Fibroblast of mammary gland (primary cell): ENCODE data around the gene SLC6A8.

ENCODE experiments used
- DNase-seq: peaks from one replicate; pipeline ENCODE4 v3.0.0-alpha.2; 2010; ENCODE audit warnings: low read depth
- H3K4me3 ChIP-seq: 2 replicates; pipeline ENCODE4 v1.5.1; 2011; ENCODE audit warnings: low read depth, mild to moderate bottlenecking, low read length, moderate library complexity; ENCODE audit not compliant: control insufficient read depth
- TF ChIP-seq, protein P1 (sequence below): conservative IDR thresholded peaks from 2 replicates; pipeline ENCODE4 v1.5.1; 2011; ENCODE audit warnings: low read depth, low read length, inconsistent platforms; ENCODE audit not compliant: control insufficient read depth, insufficient read depth

The SLC6A8 gene

DNA sequence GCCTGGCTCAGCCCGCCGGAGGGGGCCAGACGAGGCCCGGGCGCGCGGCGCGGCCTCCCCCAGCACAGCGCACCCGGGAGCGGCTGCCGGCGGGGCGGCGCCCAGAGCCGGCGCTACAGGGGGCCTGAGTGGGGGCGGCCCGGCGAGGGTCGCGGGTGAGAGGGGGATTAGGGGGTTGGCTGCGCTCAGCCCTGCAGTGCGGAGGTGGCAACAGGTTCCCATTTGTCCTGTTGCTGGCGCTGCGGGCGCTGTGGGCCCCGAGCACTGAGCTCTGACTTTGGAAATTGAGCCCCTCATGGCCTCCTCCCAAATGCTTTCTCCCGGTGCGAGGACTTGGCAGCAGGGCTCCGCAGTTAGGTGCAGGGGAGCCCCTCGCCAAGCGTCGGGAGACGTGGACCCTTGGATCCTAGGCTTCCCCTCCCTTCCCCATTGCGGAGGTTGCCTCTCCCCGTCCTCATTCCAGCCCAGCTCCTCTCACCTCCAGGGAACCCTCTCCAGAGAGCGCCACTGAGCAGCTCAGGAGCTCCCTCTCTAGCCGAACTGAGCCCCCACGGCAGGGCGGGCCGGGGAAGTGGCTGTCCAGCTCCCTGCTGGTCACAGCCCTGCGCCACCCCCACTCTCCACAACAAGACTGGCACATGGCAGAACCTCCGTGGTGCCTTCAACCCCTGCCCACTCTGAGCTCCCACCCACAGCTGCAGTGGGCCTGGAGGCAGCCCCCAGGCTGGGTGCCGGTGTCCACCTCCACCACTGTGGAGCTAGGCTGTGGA is 43.2 kb upstream of the SLC6A8 start:
- TF ChIP-seq, protein P1, sequence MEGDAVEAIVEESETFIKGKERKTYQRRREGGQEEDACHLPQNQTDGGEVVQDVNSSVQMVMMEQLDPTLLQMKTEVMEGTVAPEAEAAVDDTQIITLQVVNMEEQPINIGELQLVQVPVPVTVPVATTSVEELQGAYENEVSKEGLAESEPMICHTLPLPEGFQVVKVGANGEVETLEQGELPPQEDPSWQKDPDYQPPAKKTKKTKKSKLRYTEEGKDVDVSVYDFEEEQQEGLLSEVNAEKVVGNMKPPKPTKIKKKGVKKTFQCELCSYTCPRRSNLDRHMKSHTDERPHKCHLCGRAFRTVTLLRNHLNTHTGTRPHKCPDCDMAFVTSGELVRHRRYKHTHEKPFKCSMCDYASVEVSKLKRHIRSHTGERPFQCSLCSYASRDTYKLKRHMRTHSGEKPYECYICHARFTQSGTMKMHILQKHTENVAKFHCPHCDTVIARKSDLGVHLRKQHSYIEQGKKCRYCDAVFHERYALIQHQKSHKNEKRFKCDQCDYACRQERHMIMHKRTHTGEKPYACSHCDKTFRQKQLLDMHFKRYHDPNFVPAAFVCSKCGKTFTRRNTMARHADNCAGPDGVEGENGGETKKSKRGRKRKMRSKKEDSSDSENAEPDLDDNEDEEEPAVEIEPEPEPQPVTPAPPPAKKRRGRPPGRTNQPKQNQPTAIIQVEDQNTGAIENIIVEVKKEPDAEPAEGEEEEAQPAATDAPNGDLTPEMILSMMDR = no peak
- DNase-seq = no peak
- H3K4me3 ChIP-seq = no peak overlapping the region

DNA sequence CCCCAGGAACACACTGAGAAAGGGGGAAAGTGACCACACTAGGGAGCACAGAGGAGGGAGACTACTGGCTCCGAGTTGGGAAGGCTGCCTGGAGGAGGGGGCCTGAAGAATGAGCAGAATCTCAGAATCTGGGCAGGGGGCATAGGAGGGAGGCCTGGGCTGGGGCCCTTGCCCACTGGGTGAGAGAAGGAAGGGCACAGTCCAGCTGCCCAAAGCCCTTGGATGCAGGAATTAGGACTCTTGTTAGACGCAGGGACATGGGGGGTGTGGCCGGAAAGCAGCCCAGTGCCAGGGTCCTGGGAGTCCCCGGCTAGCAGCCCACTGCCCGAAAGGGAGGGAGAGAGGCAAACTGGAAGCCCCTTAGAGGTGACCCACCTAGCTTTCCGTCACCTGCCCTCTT is 42.6 kb upstream of the SLC6A8 start:
- no peak for DNase-seq
- TF ChIP-seq, protein P1 = no peak

DNA sequence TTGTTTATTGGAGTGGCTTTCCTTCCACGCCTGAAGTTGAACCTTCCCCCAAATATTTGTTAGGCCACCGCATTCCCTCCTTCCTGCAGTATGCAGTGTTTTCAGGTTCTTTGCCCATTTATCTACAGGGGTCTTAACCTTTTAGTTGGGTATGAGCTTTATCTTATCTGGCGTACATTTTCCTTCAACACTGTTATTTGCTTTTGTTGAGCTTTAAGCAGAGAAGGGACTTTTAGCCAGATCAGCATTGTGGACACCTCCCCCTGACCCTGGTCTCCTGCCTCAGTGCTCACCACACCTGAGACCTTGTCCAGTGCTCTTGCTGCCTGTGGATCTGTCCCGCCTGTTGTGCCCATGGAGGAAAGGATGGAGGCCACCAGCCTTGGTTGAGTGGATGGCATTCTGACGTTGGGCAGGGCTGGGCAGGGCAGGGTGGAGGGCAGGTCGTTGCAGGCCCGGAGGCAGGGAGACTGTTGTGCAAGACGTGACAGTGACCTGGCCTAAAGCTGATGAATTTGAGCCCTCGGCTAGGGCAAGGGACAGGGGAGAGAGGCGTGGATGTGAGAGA is 41.7 kb upstream of the SLC6A8 start:
- TF ChIP-seq, protein P1 = no peak
- H3K4me3 ChIP-seq = no peak overlapping the region
- no peak for DNase-seq

More for the DNA sequence above, 42.6 kb upstream of the SLC6A8 start:
- H3K4me3 ChIP-seq = no peak overlapping the region

DNA sequence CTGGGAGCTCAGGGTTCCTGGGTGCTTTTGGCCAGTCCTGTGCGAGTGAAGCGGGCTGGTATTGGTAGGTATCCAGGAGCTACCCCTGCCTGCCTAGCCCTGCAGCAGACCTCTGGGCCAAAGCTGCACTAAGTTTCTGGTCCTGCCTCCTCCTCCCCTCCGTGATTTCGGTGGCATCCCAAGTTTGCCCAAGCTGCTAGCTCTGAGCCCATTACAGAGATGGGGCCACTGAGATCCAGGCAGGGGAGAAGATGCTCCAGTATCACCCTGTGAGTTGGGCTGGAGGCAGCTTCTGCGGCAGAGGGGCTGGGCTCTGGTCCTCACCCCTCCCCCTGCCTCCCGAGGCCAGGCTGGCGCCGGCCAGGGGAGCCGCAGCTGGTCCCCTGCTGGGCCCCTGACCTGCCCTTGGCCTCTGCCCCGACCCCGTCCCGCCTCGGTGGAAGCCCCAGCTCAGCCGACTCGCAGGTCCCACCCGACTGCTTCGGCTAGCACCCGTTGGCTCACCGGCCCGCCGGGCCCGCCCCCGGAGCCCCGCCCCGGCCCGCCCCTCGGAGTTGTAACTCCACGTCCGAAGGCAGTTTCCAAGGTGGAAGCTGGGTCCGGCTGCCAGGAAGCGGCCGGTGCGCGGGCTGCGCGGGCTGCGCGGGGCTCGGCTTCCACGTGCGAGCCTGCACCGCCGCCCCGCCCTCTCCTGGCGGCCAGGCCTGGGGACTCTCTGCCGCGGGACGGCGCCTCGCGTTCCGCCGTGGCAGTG is 40.9 kb upstream of the SLC6A8 start, which contains the start of gene DUSP9:
Gene DUSP9 (plus strand): TSS at position 584 of the 754 bp plus-strand sequence. CDS start 751 bp downstream, outside the sequence.
- peak; percentile 2 for DNase-seq
- no peak within 1 kb of the TSS for H3K4me3 ChIP-seq
- TF ChIP-seq, protein P1 = no peak

DNA sequence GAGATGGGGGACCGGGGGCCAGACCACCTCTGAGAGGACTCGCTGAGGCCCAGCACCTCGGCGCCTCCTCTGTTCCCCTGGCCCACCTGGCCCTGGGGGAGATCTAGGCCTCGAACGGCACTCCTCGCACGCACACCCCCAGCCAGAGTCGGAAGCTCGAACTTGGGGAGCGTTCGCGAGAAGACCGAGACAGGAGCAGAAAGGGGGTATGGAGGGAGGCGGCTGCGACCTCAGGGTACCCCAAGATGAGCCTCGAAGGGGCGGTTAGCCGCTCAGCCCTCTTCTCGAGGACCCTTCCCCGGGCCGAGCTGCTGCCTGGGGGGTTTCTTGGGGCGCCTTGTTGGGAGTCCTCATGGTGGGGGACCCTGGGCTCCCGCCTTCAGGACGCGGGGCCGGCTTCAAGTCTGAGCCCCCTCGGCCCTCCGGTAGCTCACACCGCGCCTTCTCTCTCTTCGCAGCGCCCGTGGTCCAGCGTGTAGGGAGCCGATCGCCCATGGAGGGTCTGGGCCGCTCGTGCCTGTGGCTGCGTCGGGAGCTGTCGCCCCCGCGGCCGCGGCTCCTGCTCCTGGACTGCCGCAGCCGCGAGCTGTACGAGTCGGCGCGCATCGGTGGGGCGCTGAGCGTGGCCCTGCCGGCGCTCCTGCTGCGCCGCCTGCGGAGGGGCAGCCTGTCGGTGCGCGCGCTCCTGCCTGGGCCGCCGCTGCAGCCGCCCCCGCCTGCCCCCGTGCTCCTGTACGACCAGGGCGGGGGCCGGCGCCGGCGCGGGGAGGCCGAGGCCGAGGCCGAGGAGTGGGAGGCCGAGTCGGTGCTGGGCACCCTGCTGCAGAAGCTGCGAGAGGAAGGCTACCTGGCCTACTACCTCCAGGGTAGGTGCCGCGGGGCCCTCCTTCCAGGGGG is 40.0 kb upstream of the SLC6A8 start:
- no peak for DNase-seq
- TF ChIP-seq, protein P1 = no peak
- H3K4me3 ChIP-seq = no peak overlapping the region
